Activated T-helper 1 cell treated with anti-CD3 and anti-CD28 coated beads, Interleukin-12 subunit alpha, Interleukin-12 subunit beta, Interleukin-2, Interleukin-4 antibody, amounts not matched to agents 30 ng/mL and 10 ng/mL and 1 ng/mL, durations not matched to agents 14 hours and 24 hours and 36 hours (primary cell): ENCODE data around the gene ZNF789. TPM values are rescaled to one million over a fixed set of nuclear protein-coding genes. Genes with fewer than 3 reads are reported as not detected.

Source experiments
- total RNA-seq: library from RNA; stranded (reverse); gene quantifications from 2 replicates; pipeline ENCODE4 v1.2.3, GENCODE V29; 2022

Gene ZNF789
- total RNA-seq, 1 donor from 2014 or later, result 19.6 TPM

Other genes starting within 250 kb of the ZNF789 start
- gene MYH16, start 200.1 kb upstream of the ZNF789 start, total RNA-seq, result not detected in 2 replicates
- 72.4 and 75.9 TPM in 2 replicates for gene ARPC1A, start 147.0 kb upstream of the ZNF789 start, total RNA-seq
- 254 and 256 TPM in 2 replicates for gene ARPC1B, start 98.2 kb upstream of the ZNF789 start, total RNA-seq
- gene PDAP1, start 64.3 kb upstream of the ZNF789 start, total RNA-seq, result 160 and 162 TPM in 2 replicates
- 132 and 145 TPM in 2 replicates for gene BUD31, start 63.9 kb upstream of the ZNF789 start, total RNA-seq
- 13.7 and 16.0 TPM in 2 replicates for gene PTCD1, start 34.1 kb upstream of the ZNF789 start, total RNA-seq
- 92.3 and 93.2 TPM in 2 replicates for gene CPSF4, start 33.9 kb upstream of the ZNF789 start, total RNA-seq
- gene ATP5MF, start 6.7 kb upstream of the ZNF789 start, total RNA-seq, result 392 and 397 TPM in 2 replicates
- 38.3 and 40.8 TPM in 2 replicates for gene ZNF394, start 27.4 kb downstream of the ZNF789 start, total RNA-seq
- 8.0 and 8.1 TPM in 2 replicates for gene ZKSCAN5, start 31.8 kb downstream of the ZNF789 start, total RNA-seq
- 4.7 and 5.2 TPM in 2 replicates for gene FAM200A, start 79.2 kb downstream of the ZNF789 start, total RNA-seq
- 77.9 and 79.9 TPM in 2 replicates for gene ZNF655, start 85.8 kb downstream of the ZNF789 start, total RNA-seq
- 0.60 and 0.64 TPM in 2 replicates for gene TMEM225B, start 125.4 kb downstream of the ZNF789 start, total RNA-seq
- gene ZSCAN25, start 144.1 kb downstream of the ZNF789 start, total RNA-seq, result 31.5 and 32.9 TPM in 2 replicates
- not detected in 2 replicates for gene CYP3A5, start 207.1 kb downstream of the ZNF789 start, total RNA-seq